ENCODE results near the gene AGAP1.

AGAP1 gene

DNA sequence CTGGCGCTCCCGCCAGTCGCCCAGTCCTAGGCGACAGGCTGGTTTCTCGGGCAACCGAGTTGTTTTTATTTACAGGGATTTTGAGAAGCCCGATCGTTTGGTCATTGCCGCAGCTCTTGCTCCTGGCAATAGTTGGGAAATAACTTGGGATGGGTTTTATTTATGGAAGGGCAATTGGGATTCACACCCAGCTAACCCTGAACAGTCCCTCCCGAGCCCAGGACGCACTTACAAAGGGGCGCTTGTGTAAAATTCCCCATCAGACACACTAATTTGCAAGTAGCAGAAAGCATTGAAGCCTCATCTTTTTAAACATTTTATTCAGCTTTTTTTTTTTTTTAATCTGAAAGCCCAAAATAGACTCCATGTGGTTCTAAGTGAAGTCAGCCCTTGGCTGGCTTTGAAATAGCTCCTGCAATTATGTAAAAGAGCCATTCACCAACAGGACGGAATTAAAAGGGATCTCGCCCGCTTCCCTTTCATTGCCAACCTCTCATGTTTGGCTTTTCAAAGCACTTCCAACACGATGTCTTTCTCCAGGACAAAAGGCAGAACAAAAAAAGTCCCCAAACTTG, 677.9 kb downstream of the AGAP1 start:
- no peak for DNase-seq

GRCh38 chr2:236172255-236173035, 678.6 kb downstream of the AGAP1 start:
- no peak for DNase-seq

- DNase-seq = no peak
These were observed 679.3 kb downstream of the AGAP1 start for GRCh38 chr2:236173036-236173728.

GRCh38 chr2:236173729-236174607, 680.1 kb downstream of the AGAP1 start:
- DNase-seq = no peak

DNA sequence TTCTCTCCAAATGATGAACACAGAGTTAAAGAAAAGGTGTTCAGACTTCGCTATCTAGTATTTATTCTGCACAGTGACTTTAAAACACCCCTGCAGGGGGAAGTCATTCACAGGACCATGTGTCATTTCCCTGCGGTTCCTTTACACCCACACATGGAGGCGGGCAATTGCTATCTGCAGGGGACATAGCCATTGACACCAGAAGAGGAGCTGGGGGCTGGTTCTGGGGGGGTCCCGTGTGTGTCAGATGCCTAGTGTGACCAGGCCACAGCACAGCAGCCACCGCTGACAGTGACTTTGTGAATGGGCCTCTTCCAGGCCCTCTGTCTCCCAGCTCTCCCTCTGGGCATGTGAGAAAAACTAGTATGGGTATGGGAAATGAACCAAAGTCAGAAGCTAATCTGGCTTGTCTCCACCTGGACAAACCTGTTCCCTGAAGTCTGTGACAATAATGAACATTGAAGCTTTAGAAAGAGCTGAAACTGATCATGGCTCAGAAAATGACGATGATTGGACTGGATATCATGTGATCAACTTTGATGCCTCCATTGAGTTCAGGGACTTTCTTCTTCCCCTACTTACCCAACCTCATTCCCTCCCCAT, 681.8 kb downstream of the AGAP1 start:
- no peak for DNase-seq

GRCh38 chr2:236176417-236176816, 682.6 kb downstream of the AGAP1 start:
- DNase-seq = no peak

GRCh38 chr2:236176951-236177350, 683.1 kb downstream of the AGAP1 start:
- DNase-seq = no peak

DNA sequence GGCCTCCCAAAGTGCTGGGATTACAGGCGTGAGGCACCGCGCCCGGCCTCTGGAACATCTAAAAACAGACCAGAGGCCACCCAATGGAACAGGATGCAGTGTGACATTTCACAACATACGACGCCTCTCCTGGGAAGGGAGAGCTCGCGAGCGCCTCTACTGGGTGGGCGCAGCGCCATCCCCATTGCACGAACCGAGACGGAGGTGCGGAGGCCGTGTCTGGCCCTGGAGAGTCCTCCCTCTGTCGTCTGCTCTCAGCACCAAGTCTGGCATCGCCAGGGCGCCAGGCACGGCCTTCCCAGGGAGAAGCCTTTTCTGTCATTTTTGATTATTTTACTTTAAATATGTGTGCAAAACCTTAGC, 683.7 kb downstream of the AGAP1 start:
- peak; percentile 3 for DNase-seq

GRCh38 chr2:236177967-236178889, 684.4 kb downstream of the AGAP1 start:
- DNase-seq = peak; percentile 19

DNA sequence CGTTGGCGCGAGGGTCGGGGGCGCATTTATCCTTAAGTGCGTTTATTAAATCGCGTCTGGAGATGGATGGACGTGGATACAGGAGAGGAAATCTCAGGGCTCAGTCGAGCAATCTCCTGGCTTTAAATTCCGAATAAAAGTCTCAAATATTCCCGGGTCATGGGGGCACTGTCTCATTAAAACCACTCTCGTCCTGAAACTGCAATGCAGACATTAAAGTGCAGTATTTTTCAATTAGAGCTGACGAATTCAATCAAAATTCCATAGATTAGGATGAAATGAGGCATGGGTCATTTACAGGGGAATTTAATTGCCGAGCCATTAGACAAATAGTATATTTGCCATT, 685.0 kb downstream of the AGAP1 start:
- DNase-seq = no peak

- DNase-seq = no peak
These were observed 685.6 kb downstream of the AGAP1 start for GRCh38 chr2:236179236-236180075.

GRCh38 chr2:236180076-236180816, 686.4 kb downstream of the AGAP1 start:
- DNase-seq = no peak

GRCh38 chr2:236180831-236181453, 687.1 kb downstream of the AGAP1 start:
- peak; percentile 23 for DNase-seq

Data from CD4-positive, alpha-beta T cell treated with Interleukin-10 for 1 hour (primary cell).